DMS 273 (cell line): ENCODE measurements around the gene TPRG1.

Experiments
- DNase-seq: peaks from one replicate; lab custom pipeline; 2025; ENCODE audit not compliant: unreplicated experiment; lab: John Stamatoyannopoulos, UW

Gene TPRG1, protein sequence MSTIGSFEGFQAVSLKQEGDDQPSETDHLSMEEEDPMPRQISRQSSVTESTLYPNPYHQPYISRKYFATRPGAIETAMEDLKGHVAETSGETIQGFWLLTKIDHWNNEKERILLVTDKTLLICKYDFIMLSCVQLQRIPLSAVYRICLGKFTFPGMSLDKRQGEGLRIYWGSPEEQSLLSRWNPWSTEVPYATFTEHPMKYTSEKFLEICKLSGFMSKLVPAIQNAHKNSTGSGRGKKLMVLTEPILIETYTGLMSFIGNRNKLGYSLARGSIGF

DNA sequence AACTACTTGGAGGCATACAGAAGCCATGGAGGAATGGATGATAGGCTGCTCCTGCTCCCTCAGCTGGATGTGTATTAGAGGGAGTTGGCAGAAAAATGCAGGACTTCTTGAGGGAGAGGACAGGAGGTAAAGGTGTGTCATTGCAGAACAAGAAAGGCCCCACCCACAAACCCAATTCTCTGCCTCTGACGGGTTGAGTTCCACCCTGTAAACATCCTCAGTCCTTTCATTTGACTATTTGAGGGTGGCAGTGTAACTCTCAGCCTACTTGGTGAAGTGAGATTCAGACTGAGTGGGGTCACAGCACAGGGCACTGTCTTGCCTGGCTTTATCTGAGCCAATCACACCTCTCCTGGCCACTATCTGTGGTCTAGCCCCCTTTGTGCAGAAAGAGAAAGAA is at the start of gene TPRG1:
Gene TPRG1, plus strand, starts transcription at position 265 of the 400 bp plus-strand sequence. CDS start 35,414 bp downstream, outside the sequence.
- DNase-seq = no peak

- DNase-seq = no peak
Observed at GRCh38 chr3:189122110-189122509, 49.7 kb upstream of the TPRG1 start.

DNA sequence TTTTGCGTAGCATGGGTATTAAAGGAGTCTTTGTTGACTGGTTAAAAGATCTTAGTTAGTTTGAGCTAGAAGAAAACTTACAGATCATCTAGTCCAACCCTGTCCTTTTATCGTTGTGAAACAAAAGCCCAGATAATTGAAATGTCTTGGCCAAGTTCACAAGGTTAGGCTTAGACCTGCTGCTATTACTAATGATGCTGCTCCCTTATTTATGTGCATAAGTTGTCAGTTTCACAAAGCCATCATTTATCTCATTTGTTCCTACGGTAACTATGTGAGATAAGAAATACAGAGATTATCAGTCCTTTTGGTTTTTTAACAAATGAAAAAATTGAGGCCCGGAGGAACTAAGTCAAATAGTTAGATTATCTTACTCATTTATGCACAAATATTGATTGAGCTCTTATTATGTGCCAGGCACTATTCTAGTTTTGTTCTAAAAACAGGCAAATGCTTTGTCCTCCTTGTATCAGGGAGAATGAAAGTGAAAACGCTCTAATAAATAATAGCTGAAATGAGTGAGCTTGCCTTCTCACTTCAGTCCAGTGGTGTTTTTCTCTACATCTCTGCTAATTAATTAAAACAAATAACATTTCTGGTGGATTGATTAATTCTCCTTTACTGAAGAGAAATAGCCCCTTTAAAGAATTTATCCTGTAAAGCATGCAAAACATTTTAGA is 49.1 kb upstream of the TPRG1 start:
- no peak for DNase-seq

DNA sequence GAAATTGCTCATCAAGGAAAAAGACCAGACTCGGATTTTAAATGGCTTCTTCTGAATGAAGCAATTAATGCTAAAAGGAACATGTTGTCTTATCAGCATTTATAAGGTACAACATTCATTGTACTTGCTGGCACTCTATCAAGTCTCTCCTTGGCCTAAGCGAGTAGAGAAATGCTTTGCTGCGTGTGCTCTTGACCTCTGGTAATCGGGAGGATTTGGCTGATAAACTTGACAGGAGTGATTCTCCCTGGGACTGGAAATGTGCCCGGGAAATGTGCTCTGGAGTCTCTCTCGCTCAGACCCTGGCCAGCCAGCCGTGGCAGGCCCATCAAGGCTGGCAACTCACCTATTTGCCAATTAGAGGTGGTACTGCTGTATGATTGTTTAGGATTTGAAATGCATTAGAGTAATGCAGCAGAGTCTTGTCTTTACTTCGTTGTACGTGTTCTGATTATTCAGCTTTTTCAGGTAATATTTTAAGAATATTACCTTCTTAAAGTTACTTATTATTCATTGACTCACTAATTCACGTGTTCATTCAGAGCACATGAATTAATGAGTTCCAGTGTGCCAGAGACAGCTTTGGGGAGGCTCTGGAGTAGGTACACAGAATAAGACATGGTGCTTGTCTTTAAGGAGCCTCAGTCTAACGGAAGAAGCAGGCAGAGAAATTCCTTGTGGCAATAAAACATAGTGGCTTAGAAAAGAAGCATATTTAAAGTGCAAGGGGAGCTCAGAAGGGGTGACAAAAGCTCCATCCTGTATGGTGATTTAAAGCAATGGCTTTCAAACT is 48.0 kb upstream of the TPRG1 start:
- peak; percentile 65 for DNase-seq

- no peak for DNase-seq
Observed at GRCh38 chr3:189132231-189132671, 39.5 kb upstream of the TPRG1 start.

GRCh38 chr3:189132839-189133238 is 38.9 kb upstream of the TPRG1 start:
- no peak for DNase-seq

- no peak for DNase-seq
Observed at GRCh38 chr3:189133768-189134167, 38.0 kb upstream of the TPRG1 start.

DNA sequence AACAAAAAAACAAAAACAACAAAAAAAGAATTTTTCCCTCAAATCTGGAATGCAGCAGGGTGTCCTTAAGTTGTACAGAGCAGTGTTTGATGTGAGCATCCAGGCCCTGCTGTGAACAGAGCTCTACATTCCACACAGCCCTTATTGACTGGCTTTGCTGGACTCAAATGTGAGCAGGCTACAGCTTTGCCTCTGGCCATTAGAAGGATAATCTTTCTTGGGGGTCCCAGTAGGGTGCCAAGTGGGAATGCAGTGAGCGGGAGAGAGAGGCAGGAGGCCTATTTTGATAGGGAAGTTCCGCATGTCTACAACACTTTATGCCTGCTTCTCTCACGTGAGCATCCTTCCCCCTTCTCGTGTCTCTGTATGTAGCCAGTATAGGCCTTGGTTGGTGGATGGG is 34.4 kb upstream of the TPRG1 start:
- DNase-seq = no peak

GRCh38 chr3:189138901-189139610 is 32.7 kb upstream of the TPRG1 start:
- DNase-seq = peak; percentile 73

DNA sequence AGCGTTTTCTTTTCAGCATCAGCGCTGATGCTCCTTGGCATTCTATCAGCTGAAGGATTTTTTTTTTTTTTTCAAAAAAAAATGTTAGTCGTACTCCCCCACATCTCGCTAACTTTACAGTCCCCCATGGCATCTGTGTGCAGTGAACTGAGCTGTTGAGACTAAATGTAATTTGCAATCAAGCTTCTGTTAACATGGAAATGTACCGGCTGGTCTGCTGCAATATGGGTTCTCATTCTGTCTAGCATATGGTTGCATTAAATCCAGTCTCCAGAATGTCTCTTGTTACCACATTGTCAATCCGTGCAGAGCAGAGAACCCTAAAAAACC is 32.2 kb upstream of the TPRG1 start:
- DNase-seq = peak; percentile 88

DNA sequence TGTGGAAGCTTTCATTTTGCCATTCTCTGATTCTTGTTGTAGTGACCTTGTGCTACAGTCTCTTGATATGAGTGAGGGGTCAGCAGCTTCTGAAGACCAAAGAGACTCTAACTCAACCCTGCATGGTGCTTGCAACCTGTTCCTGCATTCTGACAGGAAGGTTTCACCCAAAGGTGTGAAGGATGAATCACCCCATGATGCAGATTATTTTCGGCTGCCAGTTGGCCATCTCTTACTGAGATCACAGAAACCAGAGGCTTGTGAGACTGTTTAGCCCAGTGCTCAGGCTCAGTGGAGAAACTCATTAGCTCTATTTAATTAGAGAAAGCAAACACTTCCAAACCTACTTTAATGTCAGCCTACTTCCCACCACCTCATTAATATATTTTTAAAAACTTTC is 29.2 kb upstream of the TPRG1 start:
- no peak for DNase-seq

- DNase-seq = no peak
Observed at GRCh38 chr3:189143321-189143720, 28.4 kb upstream of the TPRG1 start.

GRCh38 chr3:189143771-189144170 is 28.0 kb upstream of the TPRG1 start:
- DNase-seq = no peak

DNA sequence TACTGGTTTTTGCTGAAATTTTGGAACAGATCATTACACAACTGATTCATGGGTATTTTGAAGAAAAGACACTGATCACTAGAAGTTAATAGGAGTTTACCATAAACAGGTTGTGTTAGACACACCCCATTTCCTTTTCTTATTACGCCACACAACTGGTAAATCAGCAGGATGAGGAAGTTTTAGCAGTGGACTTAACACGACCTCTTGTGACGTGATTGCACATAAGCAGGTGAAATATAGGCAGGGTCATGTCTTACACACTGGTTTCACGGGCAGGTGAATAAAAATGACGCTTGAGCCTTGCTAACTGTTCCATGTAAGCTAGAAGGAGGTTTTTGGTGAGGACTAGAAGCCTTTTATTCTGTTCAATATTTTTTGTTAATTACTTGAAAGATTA is 27.1 kb upstream of the TPRG1 start:
- peak; percentile 75 for DNase-seq

- peak; percentile 55 for DNase-seq
Observed at GRCh38 chr3:189146848-189147247, 24.9 kb upstream of the TPRG1 start.

GRCh38 chr3:189148081-189148507 is 23.7 kb upstream of the TPRG1 start:
- peak; percentile 87 for DNase-seq

DNA sequence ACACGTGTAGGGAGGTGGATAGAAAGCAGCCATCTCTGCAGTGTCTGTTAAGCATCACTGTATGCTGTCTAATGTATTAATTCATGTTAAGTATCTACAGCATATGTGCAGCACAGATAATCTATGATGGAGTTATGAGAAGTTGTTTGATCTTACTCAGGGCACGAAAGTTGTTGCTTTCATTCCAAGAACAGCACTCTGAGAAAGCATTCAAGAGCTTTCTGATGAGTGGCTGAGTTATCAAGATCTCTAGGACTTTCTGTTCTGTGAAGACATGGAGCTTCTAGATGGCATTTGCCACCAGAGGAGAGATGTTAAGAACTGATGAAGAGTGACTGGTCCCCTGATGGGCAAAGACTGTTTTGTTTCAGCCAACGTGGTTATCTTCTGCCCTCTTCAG is 22.6 kb upstream of the TPRG1 start:
- peak; percentile 45 for DNase-seq

GRCh38 chr3:189157232-189158007 is 14.4 kb upstream of the TPRG1 start:
- no peak for DNase-seq

DNA sequence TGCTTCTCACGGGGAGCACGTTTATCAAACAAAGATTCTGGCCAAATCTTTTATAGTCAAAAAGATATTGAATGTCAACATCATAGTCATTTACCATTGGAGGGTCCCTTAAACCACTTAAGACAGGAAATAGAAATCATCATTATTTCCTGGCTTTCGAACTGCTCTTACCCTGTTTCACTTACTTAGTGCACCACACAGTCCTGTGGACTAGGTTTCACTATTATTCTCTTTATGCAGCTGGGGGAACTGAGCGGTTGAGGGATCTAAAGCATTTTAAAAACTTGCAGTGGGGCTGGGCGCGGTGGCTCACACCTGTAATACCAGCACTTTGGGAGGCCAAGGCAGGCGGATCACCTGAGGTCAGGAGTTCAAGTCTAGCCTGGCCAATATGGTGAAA is 13.7 kb upstream of the TPRG1 start:
- DNase-seq = no peak

GRCh38 chr3:189160519-189161309 is 11.1 kb upstream of the TPRG1 start:
- DNase-seq = no peak
